AG09319 (cell line): ENCODE measurements around the gene ADAP1.

Experiments used
- DNase-seq: peaks from one replicate; pipeline ENCODE4 v3.0.0-alpha.2; 2010; ENCODE audit warnings: low read depth; ENCODE audit errors: extremely low read depth
- TF ChIP-seq, protein P1 (sequence below): IDR thresholded peaks from 2 replicates; pipeline ENCODE4 v1.5.1; 2011; ENCODE audit warnings: low read depth, mild to moderate bottlenecking, inconsistent platforms, low read length, moderate library complexity

ADAP1 gene

GRCh38 chr7:979886-980571, 25.5 kb upstream of the ADAP1 start:
- TF ChIP-seq, protein P1, sequence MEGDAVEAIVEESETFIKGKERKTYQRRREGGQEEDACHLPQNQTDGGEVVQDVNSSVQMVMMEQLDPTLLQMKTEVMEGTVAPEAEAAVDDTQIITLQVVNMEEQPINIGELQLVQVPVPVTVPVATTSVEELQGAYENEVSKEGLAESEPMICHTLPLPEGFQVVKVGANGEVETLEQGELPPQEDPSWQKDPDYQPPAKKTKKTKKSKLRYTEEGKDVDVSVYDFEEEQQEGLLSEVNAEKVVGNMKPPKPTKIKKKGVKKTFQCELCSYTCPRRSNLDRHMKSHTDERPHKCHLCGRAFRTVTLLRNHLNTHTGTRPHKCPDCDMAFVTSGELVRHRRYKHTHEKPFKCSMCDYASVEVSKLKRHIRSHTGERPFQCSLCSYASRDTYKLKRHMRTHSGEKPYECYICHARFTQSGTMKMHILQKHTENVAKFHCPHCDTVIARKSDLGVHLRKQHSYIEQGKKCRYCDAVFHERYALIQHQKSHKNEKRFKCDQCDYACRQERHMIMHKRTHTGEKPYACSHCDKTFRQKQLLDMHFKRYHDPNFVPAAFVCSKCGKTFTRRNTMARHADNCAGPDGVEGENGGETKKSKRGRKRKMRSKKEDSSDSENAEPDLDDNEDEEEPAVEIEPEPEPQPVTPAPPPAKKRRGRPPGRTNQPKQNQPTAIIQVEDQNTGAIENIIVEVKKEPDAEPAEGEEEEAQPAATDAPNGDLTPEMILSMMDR = no peak
- no peak for DNase-seq

- no peak for DNase-seq
- TF ChIP-seq, protein P1 = no peak
These were observed 24.7 kb upstream of the ADAP1 start for GRCh38 chr7:979151-979550.

- DNase-seq = no peak
- TF ChIP-seq, protein P1 = no peak
These were observed 24.1 kb upstream of the ADAP1 start for GRCh38 chr7:978416-979091.

- no peak for DNase-seq
- TF ChIP-seq, protein P1 = no peak
These were observed 23.5 kb upstream of the ADAP1 start for GRCh38 chr7:978049-978346.

DNA sequence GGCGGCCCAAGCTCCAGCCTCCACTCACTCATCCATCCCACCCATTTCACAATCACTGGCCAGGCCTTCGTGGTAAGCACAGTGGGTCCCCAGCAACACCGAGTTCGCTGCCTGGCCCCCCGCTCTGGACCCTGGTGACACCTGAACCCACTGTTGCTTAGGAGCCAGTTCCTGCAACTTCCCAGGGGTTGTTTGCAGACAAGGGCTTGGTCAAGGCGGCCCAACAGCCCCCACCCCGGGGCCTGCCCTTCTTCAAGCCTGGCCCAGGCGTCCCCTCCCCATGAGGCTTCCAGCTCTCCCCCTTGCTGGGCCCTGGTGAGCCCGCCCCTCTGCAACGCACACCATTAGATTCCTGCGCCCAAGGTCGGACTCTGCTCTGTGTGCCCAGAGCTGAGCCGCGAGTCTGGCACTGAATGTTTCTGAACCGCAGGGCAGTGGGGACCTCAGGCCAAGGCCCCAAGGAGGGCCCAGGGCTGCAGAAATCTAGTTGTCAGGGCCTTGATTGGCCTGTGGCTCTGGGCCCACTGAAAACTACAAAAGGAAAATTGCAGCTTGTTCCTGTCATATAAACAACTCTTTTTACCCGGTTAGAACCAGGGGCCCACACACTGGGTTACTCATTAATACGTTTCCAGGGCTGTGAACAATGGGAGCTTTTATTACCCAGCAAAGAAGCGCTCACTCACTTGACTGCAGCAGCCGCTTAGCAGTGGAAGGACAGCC, 23.0 kb upstream of the ADAP1 start:
- no peak for DNase-seq
- TF ChIP-seq, protein P1 = no peak

DNA sequence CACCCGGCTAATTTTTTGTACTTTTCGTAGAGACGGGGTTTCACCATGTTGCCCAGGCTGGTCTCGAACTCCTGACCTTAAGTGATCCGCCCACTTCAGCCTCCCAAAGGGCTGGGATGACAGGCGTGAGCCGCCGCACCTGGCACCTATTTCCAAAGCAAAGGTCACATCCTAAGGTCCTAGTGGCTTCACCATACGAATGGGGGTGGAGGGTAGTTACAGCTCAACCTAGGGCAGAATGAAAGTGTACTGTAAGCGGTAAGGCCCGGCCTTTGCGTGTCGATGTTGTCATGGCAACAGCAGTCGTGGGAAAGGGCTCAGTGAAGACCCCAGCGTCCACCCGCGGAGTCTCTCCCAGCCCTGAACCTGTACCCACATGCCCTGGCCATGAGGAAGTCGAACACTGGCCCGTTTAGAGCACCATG, 22.4 kb upstream of the ADAP1 start:
- DNase-seq = no peak
- TF ChIP-seq, protein P1 = no peak

GRCh38 chr7:975702-976473, 21.4 kb upstream of the ADAP1 start:
- DNase-seq = no peak
- TF ChIP-seq, protein P1 = no peak
